Measurements from ENCODE around the gene COX7B.
"Not testable (repeated sequence)": the region's sequence is repeated elsewhere in the genome, so short reads cannot be mapped to it uniquely, and the experiment has no call there.

COX7B gene

DNA sequence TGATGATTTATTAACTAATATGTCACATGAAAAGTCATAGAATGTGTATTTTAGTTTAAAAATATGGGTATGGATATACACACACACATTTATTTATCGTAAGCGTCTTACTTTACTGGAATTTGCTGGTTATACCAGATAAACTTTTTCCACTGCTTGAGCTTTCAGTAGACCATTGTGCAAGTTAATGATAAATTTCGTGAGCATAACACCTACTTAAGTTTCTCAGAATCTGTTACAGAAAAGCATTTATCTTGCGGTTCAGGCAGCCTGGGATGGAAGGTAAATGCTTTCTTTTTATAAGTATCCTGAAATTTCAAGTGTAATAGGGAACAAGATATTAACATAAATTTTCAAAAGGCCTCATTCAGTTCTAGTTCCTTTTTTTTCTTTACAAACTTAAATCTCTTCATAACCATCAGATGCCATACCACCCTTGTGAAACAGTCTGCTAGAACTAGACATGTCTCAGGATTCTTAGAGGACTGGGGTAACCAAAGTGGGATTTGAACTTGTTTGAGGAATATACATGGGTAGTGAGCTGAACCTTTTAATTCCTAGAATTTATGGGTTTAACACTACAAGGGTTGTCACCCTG is 38.9 kb downstream of the COX7B start:
- no peak for DNase-seq (ENCODE audit: low read depth)
- no peak overlapping the region for H3K4me3 ChIP-seq (ENCODE audit: low read depth, low read length)

DNA sequence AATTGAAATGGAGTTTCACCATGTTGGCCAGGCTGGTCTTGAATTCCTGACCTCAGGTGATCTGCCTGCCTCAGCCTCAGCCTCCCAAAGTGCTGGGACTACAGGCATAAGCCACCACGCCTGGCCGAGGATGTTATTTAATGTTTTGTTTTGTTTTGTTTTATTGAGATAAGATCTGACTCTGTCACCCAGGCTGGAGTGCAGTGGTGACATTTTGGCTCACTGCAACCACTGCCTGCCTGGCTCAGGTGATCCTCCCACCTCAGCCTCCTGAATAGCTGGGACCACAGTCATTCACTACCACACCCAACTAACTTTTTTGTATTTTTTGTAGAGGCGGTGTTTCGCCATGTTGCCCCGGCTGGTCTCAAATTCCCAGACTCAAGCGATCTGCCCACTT is 45.8 kb downstream of the COX7B start:
- DNase-seq (ENCODE audit: low read depth), result not testable (repeated sequence)

DNA sequence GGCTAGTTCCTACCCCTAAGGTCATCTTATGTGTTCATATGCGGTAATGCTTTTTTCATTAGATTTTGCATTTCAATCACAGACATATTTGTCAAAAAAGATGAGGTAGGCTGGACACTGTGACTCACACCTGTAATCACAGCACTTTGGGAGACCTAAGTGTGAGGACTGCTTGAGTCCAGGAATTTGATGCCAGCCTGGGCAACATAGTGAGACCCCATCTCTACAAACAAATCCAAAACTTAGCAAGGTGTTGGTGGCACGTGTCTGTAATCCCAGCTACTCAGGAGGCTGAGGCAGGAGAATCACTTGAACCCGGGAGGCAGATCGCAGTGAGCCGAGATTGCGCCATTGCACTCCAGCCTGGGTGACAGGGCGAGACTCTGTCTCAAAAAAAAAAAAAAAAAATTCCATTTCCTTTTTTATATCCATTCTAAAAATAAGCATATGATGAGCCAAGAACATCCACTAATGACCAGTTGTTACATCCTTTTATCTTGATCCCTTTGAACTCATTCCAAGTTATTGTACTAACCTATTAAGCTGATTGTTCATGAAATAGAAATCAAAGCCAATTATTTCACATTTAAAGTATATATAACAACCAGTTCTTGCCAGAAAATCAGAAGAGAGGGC is 46.8 kb downstream of the COX7B start:
- H3K4me3 ChIP-seq (ENCODE audit: low read depth, low read length), result no peak overlapping the region
- no peak for DNase-seq (ENCODE audit: low read depth)

More for the DNA sequence above, 45.8 kb downstream of the COX7B start:
- not testable (repeated sequence) for H3K4me3 ChIP-seq (ENCODE audit: low read depth, low read length)

DNA sequence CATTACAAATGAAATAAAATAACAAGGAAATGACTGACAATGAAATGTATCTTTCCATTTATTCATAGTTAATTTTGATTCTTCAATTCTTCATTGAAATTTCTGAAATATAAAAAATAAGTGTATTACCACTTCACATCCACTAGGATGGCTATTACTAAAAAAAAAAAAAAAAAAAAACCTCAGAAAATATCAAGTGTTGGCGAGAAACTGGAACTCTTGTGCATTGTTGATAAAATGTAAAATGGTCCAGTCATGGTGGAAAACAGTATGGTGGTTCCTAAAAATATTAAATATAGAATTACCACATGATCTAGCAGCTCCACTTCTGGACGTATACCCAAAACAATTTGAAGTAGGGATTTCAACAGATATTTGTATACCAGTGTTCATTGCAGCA is 47.3 kb downstream of the COX7B start:
- no peak overlapping the region for H3K4me3 ChIP-seq (ENCODE audit: low read depth, low read length)
- DNase-seq (ENCODE audit: low read depth), result no peak

DNA sequence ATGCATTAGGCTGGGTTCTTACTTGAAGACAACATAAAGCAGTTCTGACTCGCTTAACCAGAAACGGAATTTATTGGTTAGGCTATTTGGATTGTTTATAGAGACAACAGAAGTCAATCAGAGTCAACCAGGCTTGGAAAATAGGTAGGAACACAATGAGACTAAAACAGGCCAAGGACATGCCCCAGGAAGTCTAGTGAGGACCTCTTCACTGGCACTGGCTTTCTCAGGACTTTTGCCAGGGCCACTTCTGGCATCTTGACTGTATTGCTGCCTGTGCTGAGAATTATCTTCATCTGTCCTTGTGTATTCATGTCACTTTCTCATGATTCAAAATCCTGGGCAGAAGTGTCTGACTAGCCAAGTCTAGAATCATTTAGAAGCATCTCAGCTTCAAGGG is 50.6 kb downstream of the COX7B start:
- DNase-seq (ENCODE audit: low read depth), result no peak

DNA sequence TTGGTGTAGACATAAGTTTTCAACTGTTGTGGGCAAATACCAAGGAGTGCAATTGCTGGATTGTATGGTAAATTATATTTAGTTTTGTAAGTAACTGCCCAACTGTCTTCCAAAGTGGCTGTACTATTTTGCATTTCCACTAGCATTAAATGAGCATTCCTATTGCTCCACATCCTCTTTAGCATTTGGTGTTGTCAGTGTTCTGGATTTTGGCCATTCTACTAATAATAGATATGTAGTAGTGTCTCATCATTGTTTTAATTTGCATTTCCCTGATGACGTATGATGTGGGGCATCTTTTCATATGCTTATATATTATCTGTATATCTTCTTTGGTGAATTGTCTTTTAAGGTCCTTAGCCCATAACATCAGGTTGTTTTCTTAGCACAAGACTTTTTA is 52.9 kb downstream of the COX7B start:
- no peak overlapping the region for H3K4me3 ChIP-seq (ENCODE audit: low read depth, low read length)
- no peak for DNase-seq (ENCODE audit: low read depth)

More for the DNA sequence above, 50.6 kb downstream of the COX7B start:
- no peak overlapping the region for H3K4me3 ChIP-seq (ENCODE audit: low read depth, low read length)

DNA sequence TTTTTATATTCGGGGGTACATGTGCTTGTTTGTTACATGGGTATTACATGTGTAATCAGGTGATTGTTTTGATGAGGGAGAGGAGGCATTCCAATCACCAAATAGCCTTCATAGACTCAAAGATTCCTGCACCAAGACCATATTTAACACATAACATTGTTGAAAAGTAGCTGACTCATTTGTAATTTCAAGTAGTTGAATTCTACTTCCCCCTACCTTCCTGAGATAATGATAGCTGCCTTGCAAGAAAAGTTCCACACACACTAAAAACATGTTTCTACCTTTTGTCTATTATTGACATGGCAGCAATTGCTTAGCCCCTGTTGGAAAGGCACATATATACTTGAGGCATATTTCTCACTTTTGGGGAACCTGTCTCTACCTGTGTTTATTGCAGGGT is 54.0 kb downstream of the COX7B start:
- DNase-seq (ENCODE audit: low read depth), result no peak
- H3K4me3 ChIP-seq (ENCODE audit: low read depth, low read length), result no peak overlapping the region

DNA sequence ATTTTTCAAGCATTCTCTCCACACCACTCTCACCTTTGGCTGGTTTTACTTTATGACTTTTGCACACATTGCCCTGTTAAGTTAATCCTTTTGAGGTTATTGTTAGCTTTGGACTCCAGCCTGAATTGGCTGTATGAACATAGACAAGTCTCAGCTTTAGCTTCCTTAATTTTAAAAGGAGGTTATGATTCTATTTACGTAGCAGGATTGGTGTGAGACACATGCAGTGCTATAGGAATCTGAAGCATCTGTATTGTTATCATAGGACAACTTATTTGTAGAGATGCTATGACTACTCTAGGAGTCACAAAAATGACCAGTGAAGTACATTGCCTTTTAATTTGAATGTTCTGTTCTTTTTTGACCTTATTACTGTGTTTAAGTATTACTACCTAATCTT is 54.4 kb downstream of the COX7B start:
- no peak overlapping the region for H3K4me3 ChIP-seq (ENCODE audit: low read depth, low read length)
- DNase-seq (ENCODE audit: low read depth), result no peak

Data from skeletal muscle cell (primary cell).